Measurements from ENCODE around the gene FTO.

FTO gene

GRCh38 chr16:53803998-53804397 is 100.0 kb downstream of the FTO start:
- DNase-seq (ENCODE audit: low spot score), result no peak
- TF ChIP-seq CTCF (IDR thresholded peaks at IDR 0.05; ENCODE audit: extremely low read depth, missing control alignments), result no peak

DNA sequence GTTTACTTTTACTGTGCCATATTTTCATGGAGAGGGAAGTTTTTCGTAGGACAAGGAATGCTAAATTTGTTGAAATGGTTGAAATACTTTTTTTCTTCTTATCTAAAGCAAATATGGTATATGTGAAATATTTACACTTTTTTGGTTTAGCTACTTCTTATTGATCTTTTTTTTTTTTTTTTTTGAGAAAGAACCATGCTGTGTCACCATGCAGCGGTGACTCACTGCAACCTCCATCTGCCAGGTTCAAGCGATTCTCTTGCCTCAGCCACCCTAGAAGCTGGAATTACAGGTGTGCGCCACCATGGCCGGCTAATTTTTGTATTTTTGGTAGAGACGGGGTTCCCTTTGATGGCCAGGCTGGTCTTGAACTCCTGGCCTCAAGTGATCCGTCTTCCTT is 100.5 kb downstream of the FTO start:
- no peak for DNase-seq (ENCODE audit: low spot score)
- TF ChIP-seq CTCF (IDR thresholded peaks at IDR 0.05; ENCODE audit: extremely low read depth, missing control alignments), result no peak

GRCh38 chr16:53805113-53805512 is 101.2 kb downstream of the FTO start:
- DNase-seq (ENCODE audit: low spot score), result no peak
- TF ChIP-seq CTCF (IDR thresholded peaks at IDR 0.05; ENCODE audit: extremely low read depth, missing control alignments), result no peak

GRCh38 chr16:53805752-53806151 is 101.8 kb downstream of the FTO start:
- TF ChIP-seq CTCF (IDR thresholded peaks at IDR 0.05; ENCODE audit: extremely low read depth, missing control alignments), result no peak
- no peak for DNase-seq (ENCODE audit: low spot score)

DNA sequence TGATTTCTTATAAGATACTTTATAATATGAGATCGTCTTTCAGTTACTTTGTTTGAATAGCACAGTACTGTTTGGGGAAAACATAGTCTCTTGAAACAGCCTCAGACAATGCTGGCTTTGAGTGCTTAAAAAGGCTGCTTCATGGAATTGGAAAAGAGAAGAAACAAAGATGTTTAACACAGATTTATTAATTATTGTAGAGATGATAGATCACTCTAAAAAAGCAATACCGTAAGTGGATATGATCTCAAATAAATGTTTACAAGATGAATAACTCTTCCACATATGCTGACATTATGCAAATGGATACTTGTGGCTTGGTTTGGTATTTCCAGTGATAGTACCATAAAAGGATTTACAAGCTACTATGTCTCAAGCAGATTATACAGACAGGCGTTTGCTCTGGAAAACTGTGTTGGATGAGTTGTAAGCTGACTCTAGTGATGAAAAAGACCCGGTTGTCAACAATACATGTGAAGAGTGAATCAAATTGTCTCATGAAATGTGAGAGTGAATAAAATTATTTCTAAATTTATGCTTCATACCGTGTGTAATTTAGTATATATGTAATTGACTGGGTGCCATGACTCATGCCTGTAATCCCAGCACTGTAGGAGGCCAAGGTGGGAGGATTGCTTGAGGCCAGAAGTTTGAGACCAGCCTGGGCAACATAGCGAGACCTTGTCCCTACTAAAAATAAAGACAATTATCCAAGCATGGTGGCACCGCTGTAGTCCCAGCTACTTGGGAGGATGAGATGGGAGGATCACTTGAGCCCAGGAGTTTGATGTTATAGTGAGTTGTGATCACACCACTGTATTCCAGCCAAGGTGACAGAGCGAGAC is 105.4 kb downstream of the FTO start:
- no peak for TF ChIP-seq CTCF (IDR thresholded peaks at IDR 0.05; ENCODE audit: extremely low read depth, missing control alignments)
- DNase-seq (ENCODE audit: low spot score), result no peak

DNA sequence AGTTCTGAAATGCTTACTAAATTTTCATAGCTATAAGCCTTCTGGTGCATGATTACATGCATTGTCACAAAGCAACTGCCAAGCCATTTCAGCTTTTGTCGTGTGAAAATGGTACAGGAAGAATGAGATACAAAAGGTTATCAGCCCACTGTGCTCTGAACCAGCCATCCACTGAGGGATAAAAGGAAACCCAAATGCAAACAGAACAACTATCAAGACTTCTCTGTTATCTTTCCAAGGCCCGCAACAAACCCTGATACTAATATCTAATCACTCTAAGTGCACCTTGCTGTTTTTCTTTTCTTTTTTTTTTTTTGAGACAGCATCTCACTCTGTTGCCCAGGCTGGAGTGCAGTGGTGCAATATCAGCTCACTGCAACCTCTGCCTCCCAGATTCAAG is 109.0 kb downstream of the FTO start:
- no peak for DNase-seq (ENCODE audit: low spot score)
- TF ChIP-seq CTCF (IDR thresholded peaks at IDR 0.05; ENCODE audit: extremely low read depth, missing control alignments), result no peak

GRCh38 chr16:53814801-53815200 is 110.8 kb downstream of the FTO start:
- DNase-seq (ENCODE audit: low spot score), result no peak
- no peak for TF ChIP-seq CTCF (IDR thresholded peaks at IDR 0.05; ENCODE audit: extremely low read depth, missing control alignments)

Data from GM20000 (cell line).